Prostate gland (tissue), 2 donors: ENCODE results near the gene RER1.

Experiments used
- CTCF ChIP-seq, 4 experiments: fragments of 200-600 bp in 2 of 4; fragments of 450-650 bp in 2 of 4; sonication (generic) in 2 of 4; IDR thresholded peaks; 1 replicate in 3 of 4; 2 replicates in 1 of 4; pipeline ENCODE4 v1.5.1; 2016 to 2019; ENCODE audit warnings: antibody characterized with exemption in 4 of 4, mild to moderate bottlenecking in 2 of 4, moderate library complexity in 2 of 4
- POLR2A ChIP-seq: fragments of 450-650 bp; IDR thresholded peaks from one replicate; pipeline ENCODE4 v1.6.1; 2016; ENCODE audit warnings: antibody characterized with exemption, mild to moderate bottlenecking
- POLR2AphosphoS5 ChIP-seq: sonication (generic); formaldehyde crosslinking; IDR thresholded peaks from one replicate; pipeline ENCODE4 v1.6.1; 2017; ENCODE audit warnings: antibody characterized with exemption

GRCh38 chr1:2426540-2426939, 34.9 kb downstream of the RER1 start:
- TF ChIP-seq POLR2AphosphoS5 (no peak), CTCF (IDR thresholded peaks at IDR 0.05) (no peak), POLR2A (no peak)
